ENCODE data around the gene SMIM17. TPM values are rescaled to one million over a fixed set of nuclear protein-coding genes. Genes with fewer than 3 reads are reported as not detected.
A peak's percentile ranks its signal among the peaks of the same experiment; 100 is the strongest.
"Not testable (repeated sequence)": the region's sequence is repeated elsewhere in the genome, so short reads cannot be mapped to it uniquely, and the experiment has no call there.

SMIM17 gene
- total RNA-seq, 1 donor from 2014 or later = 0.31 TPM

GRCh38 chr19:56660381-56661107 is 17.6 kb downstream of the SMIM17 start:
- no peak for DNase-seq

- no peak for DNase-seq
Measured at GRCh38 chr19:56661248-56661647, 18.3 kb downstream of the SMIM17 start.

- no peak for DNase-seq
Measured at GRCh38 chr19:56663931-56664500, 21.1 kb downstream of the SMIM17 start.

GRCh38 chr19:56664511-56664910 is 21.6 kb downstream of the SMIM17 start:
- DNase-seq = no peak

GRCh38 chr19:56667311-56667870 is 24.4 kb downstream of the SMIM17 start:
- no peak for DNase-seq

- no peak for DNase-seq
Measured at GRCh38 chr19:56668676-56669075, 25.7 kb downstream of the SMIM17 start.

GRCh38 chr19:56670401-56670960 is 27.5 kb downstream of the SMIM17 start:
- no peak for DNase-seq

- DNase-seq = no peak
Measured at GRCh38 chr19:56670961-56671612, 28.1 kb downstream of the SMIM17 start.

GRCh38 chr19:56671613-56671994 is 28.6 kb downstream of the SMIM17 start, which contains the start of gene ZNF835:
Gene ZNF835 (minus strand): TSS chr19:56671757. CDS start chr19:56665198, 6,559 bp downstream.
- peak; percentile 96 for DNase-seq

- DNase-seq = not testable (repeated sequence)
Measured at GRCh38 chr19:56672610-56673009, 29.7 kb downstream of the SMIM17 start.

- peak; percentile 43 for DNase-seq
Measured at GRCh38 chr19:56678205-56678604, 35.2 kb downstream of the SMIM17 start.

- no peak for DNase-seq
Measured at GRCh38 chr19:56681702-56682101, 38.7 kb downstream of the SMIM17 start.

GRCh38 chr19:56683116-56683515 is 40.2 kb downstream of the SMIM17 start:
- no peak for DNase-seq

GRCh38 chr19:56687031-56687430 is 44.1 kb downstream of the SMIM17 start:
- DNase-seq = no peak

- DNase-seq = no peak
Measured at GRCh38 chr19:56689198-56689597, 46.2 kb downstream of the SMIM17 start.

- no peak for DNase-seq
Measured at GRCh38 chr19:56690670-56691069, 47.7 kb downstream of the SMIM17 start.

- DNase-seq = no peak
Measured at GRCh38 chr19:56692206-56692895, 49.4 kb downstream of the SMIM17 start.

- DNase-seq = no peak
Measured at GRCh38 chr19:56699552-56699951, 56.6 kb downstream of the SMIM17 start.

GRCh38 chr19:56701895-56702294 is 58.9 kb downstream of the SMIM17 start:
- DNase-seq = no peak

- no peak for DNase-seq
Measured at GRCh38 chr19:56705939-56706338, 63.0 kb downstream of the SMIM17 start.
